ENCODE results near the gene TUBB4A.

- TF ChIP-seq CTCF (IDR thresholded peaks at IDR 0.05; ENCODE audit: poor library complexity, severe bottlenecking), result no peak
- TF ChIP-seq EP300 (conservative IDR thresholded peaks at IDR 0.05; ENCODE audit: poor library complexity, severe bottlenecking), result no peak
- no peak for TF ChIP-seq REST (IDR thresholded peaks at IDR 0.05; ENCODE audit: borderline replicate concordance)
- no peak for TF ChIP-seq EZH2 (IDR thresholded peaks at IDR 0.05; ENCODE audit: borderline replicate concordance, insufficient read depth, low read length, poor library complexity, severe bottlenecking)
- TF ChIP-seq POLR2AphosphoS5 (IDR thresholded peaks at IDR 0.05), result no peak
- TF ChIP-seq SMC3 (conservative IDR thresholded peaks at IDR 0.05; ENCODE audit: poor library complexity), result no peak
Measured at GRCh38 chr19:6473647-6474046, 28.5 kb downstream of the TUBB4A start.

Data from neural cell (in vitro differentiated cells).